Erythroblast (primary cell): ENCODE data around the gene TMEM179.

ENCODE experiments used
- GATA1 ChIP-seq: IDR thresholded peaks from 2 replicates; pipeline ENCODE4 v1.6.1; 2011; ENCODE audit warnings: low read depth, mild to moderate bottlenecking, control low read depth, low read length, moderate library complexity
- POLR2A ChIP-seq: IDR thresholded peaks from 2 replicates; pipeline ENCODE4 v1.6.1; 2011; ENCODE audit warnings: mild to moderate bottlenecking, low read length

- TF ChIP-seq POLR2A (no peak), GATA1 (no peak)
Measured at GRCh38 chr14:104571246-104571645, 33.3 kb downstream of the TMEM179 start.
